Immature natural killer cell (primary cell): Measurements from ENCODE around the gene RGS6. TPM values are rescaled to one million over a fixed set of nuclear protein-coding genes. Genes with fewer than 3 reads are reported as not detected.
A peak's percentile ranks its signal among the peaks of the same experiment; 100 is the strongest.

Experiments
- DNase-seq, 3 donors: peaks; one replicate each; pipeline ENCODE4 v3.0.0; 2022; ENCODE audit warnings: mixed read lengths in 1 of 3
- H3K27ac Mint-ChIP-seq, 6 donors: one replicate each; pipeline ENCODE4 v1.8.0; 2020; ENCODE audit warnings: mixed read lengths in 6 of 6, mild to moderate bottlenecking in 5 of 6, inconsistent platforms in 4 of 6, moderate library complexity in 3 of 6
- H3K27me3 Mint-ChIP-seq, 3 donors: one replicate each; pipeline ENCODE4 v1.8.0; 2020 to 2021; ENCODE audit warnings: low read depth in 3 of 3, mild to moderate bottlenecking in 3 of 3, mixed read lengths in 3 of 3, moderate library complexity in 3 of 3, inconsistent platforms in 1 of 3
- H3K36me3 Mint-ChIP-seq, 3 donors: one replicate each; pipeline ENCODE4 v1.8.0; 2020; ENCODE audit warnings: mixed read lengths in 3 of 3, inconsistent platforms in 2 of 3, mild to moderate bottlenecking in 2 of 3
- H3K4me1 Mint-ChIP-seq, 2 donors: one replicate each; pipeline ENCODE4 v1.8.0; 2020; ENCODE audit warnings: inconsistent platforms in 2 of 2, mild to moderate bottlenecking in 2 of 2, mixed read lengths in 2 of 2, moderate library complexity in 1 of 2
- H3K4me3 Mint-ChIP-seq, 5 donors: one replicate each; pipeline ENCODE4 v1.8.0; 2020; ENCODE audit warnings: mild to moderate bottlenecking in 5 of 5, mixed read lengths in 5 of 5, inconsistent platforms in 3 of 5, moderate library complexity in 3 of 5
- H3K9me3 Mint-ChIP-seq, 6 donors: one replicate each; pipeline ENCODE4 v1.8.0; 2020; ENCODE audit warnings: mild to moderate bottlenecking in 6 of 6, mixed read lengths in 6 of 6, inconsistent platforms in 4 of 6, moderate library complexity in 3 of 6
- polyA plus RNA-seq, 3 donors: library from polyadenylated mRNA; unstranded; fragments of 300-500 nt; fragmentation: Illumina TruSeq; gene quantifications; one replicate each; pipeline ENCODE4 v1.2.3, GENCODE V29; 2021

RGS6 gene
- polyA plus RNA-seq, 3 donors from 2014 or later: 0.34 to 0.37 TPM; not detected in 1

DNA sequence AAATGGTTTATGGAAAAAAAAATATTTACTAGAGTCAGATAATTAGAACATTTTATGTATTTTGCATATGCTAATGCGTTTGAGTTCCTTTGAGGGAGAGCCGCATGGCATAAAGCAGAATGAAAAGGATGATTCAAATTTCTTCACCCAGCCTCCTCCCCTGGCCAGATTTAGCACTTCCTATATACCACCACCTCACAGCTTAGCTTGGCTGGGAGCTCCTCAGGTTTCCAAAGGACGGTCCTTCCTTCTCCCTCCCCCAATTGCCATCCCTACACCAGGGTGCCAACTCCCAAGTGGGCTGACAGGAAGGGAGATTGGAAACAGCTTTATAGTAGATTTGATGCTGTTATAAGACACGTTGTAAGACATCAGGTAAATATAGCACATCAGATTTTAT, 157.4 kb downstream of the RGS6 start:
- DNase-seq: no peak
- Mint-ChIP-seq H3K27me3 (peaks cover 0 to 7% (median 2%) of the 10 kb centered on the region in 3 donors), H3K9me3 (no peaks in the 10 kb centered on the region), H3K27ac (no peak overlapping the region), H3K36me3 (no peaks in the 10 kb centered on the region), H3K4me1 (no peaks in the 10 kb centered on the region), H3K4me3 (no peak overlapping the region)

GRCh38 chr14:72094844-72095582, 162.8 kb downstream of the RGS6 start:
- H3K36me3 Mint-ChIP-seq: no peaks in the 10 kb centered on the region
- no peaks in the 10 kb centered on the region for H3K4me1 Mint-ChIP-seq
- H3K27me3 Mint-ChIP-seq: peaks cover 1 to 14% (median 4%) of the 10 kb centered on the region in 3 donors
- H3K4me3 Mint-ChIP-seq: no peak overlapping the region
- no peak for DNase-seq
- no peaks in the 10 kb centered on the region for H3K9me3 Mint-ChIP-seq
- no peak overlapping the region for H3K27ac Mint-ChIP-seq

DNA sequence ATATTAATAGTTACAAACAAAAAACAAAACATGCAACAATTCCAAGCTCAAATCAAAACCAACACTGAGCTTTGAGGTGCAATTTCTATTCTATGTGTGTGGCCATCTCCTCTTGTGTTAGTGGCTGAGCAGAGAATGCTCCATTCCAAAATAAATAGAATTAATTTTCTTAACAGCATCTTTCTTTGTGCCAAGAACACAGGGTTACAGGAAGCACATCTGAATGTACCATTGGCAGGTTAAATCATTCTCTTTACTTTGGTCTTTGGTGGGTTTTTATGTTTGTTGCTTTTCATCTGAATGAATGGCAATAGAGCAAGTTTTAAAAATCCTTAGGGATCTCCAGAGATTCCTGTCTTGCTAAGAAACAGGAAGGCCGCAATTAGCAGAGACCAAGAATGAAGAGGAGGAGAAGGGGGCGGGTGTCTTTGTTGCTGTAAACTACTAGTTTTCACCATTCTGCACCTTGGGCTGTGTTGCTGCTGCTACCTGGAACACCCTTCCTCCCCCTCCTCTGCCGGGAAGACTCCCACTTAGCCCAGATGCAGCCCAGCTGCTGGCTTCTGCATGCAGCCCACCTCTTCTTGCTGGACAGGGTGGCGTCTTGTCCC, 165.0 kb downstream of the RGS6 start:
- H3K9me3 Mint-ChIP-seq: no peaks in the 10 kb centered on the region
- DNase-seq: no peak
- H3K4me3 Mint-ChIP-seq: no peak overlapping the region
- no peaks in the 10 kb centered on the region for H3K36me3 Mint-ChIP-seq
- H3K27ac Mint-ChIP-seq: no peak overlapping the region
- no peaks in the 10 kb centered on the region for H3K4me1 Mint-ChIP-seq
- peaks cover 0 to 16% (median 1%) of the 10 kb centered on the region in 3 donors for H3K27me3 Mint-ChIP-seq

DNA sequence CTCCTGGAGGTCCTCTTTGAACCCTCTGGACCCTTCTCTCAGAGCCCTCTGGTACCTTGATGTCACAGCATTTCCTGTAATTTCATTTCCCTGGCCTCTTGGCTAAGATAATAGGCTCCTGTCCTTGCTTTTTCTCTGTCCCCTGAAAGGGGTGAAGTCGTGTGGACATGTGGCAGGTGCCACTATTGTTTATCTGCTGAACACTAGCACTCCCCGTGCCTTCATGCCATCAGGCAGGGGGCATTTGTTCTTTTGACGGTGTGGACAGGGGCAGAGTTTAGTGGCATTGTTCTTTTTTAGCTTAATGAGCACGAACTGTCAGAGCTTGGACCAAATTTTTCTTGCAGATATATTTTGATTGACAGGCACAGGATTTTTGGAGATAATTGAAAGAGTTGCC, 166.0 kb downstream of the RGS6 start:
- no peak for DNase-seq
- Mint-ChIP-seq H3K9me3 (no peaks in the 10 kb centered on the region), H3K4me3 (no peak overlapping the region), H3K27ac (no peak overlapping the region), H3K4me1 (no peaks in the 10 kb centered on the region), H3K27me3 (peaks cover 0 to 16% (median 1%) of the 10 kb centered on the region in 3 donors), H3K36me3 (no peaks in the 10 kb centered on the region)

GRCh38 chr14:72099566-72099965, 167.3 kb downstream of the RGS6 start:
- DNase-seq: no peak
- Mint-ChIP-seq H3K4me3 (no peak overlapping the region), H3K36me3 (no peaks in the 10 kb centered on the region), H3K4me1 (no peaks in the 10 kb centered on the region), H3K27ac (no peak overlapping the region), H3K27me3 (peaks cover 1 to 16% (median 3%) of the 10 kb centered on the region in 3 donors), H3K9me3 (no peaks in the 10 kb centered on the region)

GRCh38 chr14:72104011-72104613, 171.9 kb downstream of the RGS6 start:
- H3K27me3 Mint-ChIP-seq: peaks cover 0 to 14% (median 3%) of the 10 kb centered on the region in 3 donors
- no peak overlapping the region for H3K27ac Mint-ChIP-seq
- H3K4me3 Mint-ChIP-seq: no peak overlapping the region
- H3K4me1 Mint-ChIP-seq: no peaks in the 10 kb centered on the region
- no peaks in the 10 kb centered on the region for H3K36me3 Mint-ChIP-seq
- peak; percentile 0 to 21 (median 19) for DNase-seq
- no peaks in the 10 kb centered on the region for H3K9me3 Mint-ChIP-seq

GRCh38 chr14:72111911-72112310, 179.7 kb downstream of the RGS6 start:
- Mint-ChIP-seq H3K4me3 (no peak overlapping the region), H3K36me3 (no peaks in the 10 kb centered on the region), H3K27ac (no peak overlapping the region), H3K27me3 (peaks cover 0 to 8% (median 2%) of the 10 kb centered on the region in 3 donors), H3K4me1 (no peaks in the 10 kb centered on the region), H3K9me3 (no peaks in the 10 kb centered on the region)
- no peak for DNase-seq

DNA sequence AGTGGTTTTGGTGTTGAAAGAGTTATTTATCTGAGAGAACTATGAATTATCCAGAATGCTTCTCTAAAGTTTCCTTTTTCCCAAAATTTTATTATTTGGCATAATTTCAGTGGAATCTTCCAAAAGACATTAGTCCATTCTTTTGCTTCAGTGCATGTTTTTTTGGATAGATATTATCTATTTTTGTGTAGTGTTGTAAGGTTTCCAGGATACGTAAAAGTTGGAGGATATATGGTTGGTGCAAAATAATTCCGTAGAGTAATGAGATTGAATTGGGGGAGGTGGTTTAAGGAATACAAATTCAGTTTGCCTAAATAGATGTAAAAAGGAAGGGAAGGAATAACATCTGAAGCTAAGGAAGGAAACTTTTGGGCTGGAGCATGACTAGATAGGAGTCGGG, 186.6 kb downstream of the RGS6 start:
- H3K27me3 Mint-ChIP-seq: peaks cover 0 to 6% (median 2%) of the 10 kb centered on the region in 3 donors
- no peak overlapping the region for H3K27ac Mint-ChIP-seq
- H3K4me3 Mint-ChIP-seq: no peak overlapping the region
- H3K9me3 Mint-ChIP-seq: no peaks in the 10 kb centered on the region
- no peak for DNase-seq
- no peaks in the 10 kb centered on the region for H3K4me1 Mint-ChIP-seq
- H3K36me3 Mint-ChIP-seq: no peaks in the 10 kb centered on the region

DNA sequence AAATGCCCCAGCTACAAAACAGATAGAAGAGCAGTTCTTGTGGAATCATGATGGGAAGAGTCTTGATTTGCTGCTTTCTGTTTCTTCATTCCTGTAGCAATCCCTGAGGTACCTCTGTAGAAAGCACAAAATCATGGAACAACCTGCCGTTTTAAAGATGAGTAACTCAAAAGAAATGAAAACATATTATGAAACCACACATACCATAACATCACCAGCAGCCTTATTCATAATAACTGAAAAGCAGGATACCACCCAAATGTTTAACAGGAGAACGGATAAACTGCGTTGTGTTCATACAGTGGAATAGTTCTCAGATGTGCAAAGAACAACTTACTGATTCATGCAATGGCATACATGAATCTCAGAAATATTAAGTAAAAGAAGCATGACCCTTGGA, 188.1 kb downstream of the RGS6 start:
- H3K4me3 Mint-ChIP-seq: no peak overlapping the region
- no peaks in the 10 kb centered on the region for H3K9me3 Mint-ChIP-seq
- H3K36me3 Mint-ChIP-seq: no peaks in the 10 kb centered on the region
- H3K4me1 Mint-ChIP-seq: no peaks in the 10 kb centered on the region
- no peak for DNase-seq
- H3K27me3 Mint-ChIP-seq: peaks cover 0 to 6% (median 0%) of the 10 kb centered on the region in 3 donors
- H3K27ac Mint-ChIP-seq: no peak overlapping the region

DNA sequence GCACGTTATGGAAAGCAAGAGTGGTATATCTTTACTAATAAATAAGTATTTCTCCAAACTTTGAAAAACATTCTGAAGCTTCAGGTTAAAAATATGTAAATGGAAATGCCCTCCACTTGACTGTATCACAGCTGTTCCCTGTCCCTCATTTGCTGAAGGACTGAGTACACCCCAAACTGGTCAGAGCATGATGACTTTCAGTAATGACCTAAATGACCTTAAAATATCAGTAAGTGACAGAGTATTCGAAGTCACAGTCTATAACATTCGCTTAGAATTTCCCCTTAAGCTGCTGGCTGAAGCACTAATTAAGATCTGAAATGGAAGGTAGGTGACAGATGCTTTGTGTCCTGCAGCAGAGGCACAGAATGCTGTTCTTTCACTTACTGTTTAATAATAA, 191.5 kb downstream of the RGS6 start:
- DNase-seq: no peak
- Mint-ChIP-seq H3K36me3 (no peaks in the 10 kb centered on the region), H3K27ac (no peak overlapping the region), H3K4me1 (peaks cover 5 to 6% of the 10 kb centered on the region in 2 donors), H3K27me3 (peaks cover 0 to 9% (median under 1%) of the 10 kb centered on the region in 3 donors), H3K9me3 (no peaks in the 10 kb centered on the region), H3K4me3 (no peak overlapping the region)

DNA sequence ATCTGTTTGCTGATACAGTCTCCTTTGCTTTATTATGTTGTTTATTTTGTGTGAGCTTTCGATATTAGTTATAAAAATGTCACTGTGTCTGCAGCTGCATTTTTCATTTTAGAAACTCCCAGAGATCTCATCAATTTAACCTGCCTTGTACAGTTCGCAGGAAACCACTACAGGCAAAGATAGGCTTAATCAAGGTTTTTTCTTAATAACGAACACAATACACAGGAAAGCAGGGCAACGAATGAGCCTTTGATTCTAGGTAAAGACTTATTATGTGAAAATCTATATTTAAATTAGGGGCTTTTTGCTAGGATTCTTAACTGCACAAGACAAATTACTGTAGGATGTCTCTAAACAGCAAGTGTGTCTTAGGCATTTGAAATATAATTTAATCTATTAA, 191.9 kb downstream of the RGS6 start:
- H3K4me3 Mint-ChIP-seq: no peak overlapping the region
- no peak for DNase-seq
- no peaks in the 10 kb centered on the region for H3K9me3 Mint-ChIP-seq
- no peak overlapping the region for H3K27ac Mint-ChIP-seq
- H3K36me3 Mint-ChIP-seq: no peaks in the 10 kb centered on the region
- H3K27me3 Mint-ChIP-seq: peaks cover 0 to 10% (median 3%) of the 10 kb centered on the region in 3 donors
- H3K4me1 Mint-ChIP-seq: peaks cover 8 to 10% of the 10 kb centered on the region in 2 donors

DNA sequence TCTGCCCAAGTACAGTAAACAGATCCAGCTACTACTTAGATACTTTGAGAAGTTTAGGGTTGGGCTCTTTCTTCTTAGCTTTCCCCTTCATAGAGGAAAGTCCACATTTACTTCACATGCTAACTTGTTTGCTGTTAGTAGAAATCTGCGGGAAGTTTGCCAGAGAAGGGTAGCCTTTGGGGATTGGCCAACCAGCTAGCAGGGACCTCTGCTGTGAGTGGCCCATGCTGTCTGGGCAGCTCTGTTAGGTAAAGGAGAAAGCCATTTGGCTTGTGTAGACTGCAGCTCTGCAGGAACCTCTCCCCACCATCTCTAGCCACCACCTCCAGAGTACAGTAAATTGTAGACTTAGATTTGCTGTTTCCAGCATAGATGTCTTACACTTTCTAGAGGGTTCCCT, 193.9 kb downstream of the RGS6 start:
- Mint-ChIP-seq H3K36me3 (no peaks in the 10 kb centered on the region), H3K27me3 (peaks cover 0 to 9% (median 3%) of the 10 kb centered on the region in 3 donors), H3K9me3 (no peaks in the 10 kb centered on the region), H3K27ac (no peak overlapping the region), H3K4me3 (no peak overlapping the region), H3K4me1 (peaks cover 8 to 11% of the 10 kb centered on the region in 2 donors)
- DNase-seq: no peak

GRCh38 chr14:72126561-72126960, 194.3 kb downstream of the RGS6 start:
- Mint-ChIP-seq H3K36me3 (no peaks in the 10 kb centered on the region), H3K4me3 (no peak overlapping the region)

GRCh38 chr14:72128629-72129028, 196.4 kb downstream of the RGS6 start:
- peaks cover 2 to 11% (median 5%) of the 10 kb centered on the region in 3 donors for H3K27me3 Mint-ChIP-seq
- H3K27ac Mint-ChIP-seq: no peak overlapping the region

More at GRCh38 chr14:72126561-72126960, 194.3 kb downstream of the RGS6 start:
- Mint-ChIP-seq H3K27me3 (peaks cover 0 to 6% (median 3%) of the 10 kb centered on the region in 3 donors), H3K4me1 (peaks cover 8 to 11% of the 10 kb centered on the region in 2 donors), H3K9me3 (no peaks in the 10 kb centered on the region), H3K27ac (no peak overlapping the region)
- no peak for DNase-seq

More at GRCh38 chr14:72128629-72129028, 196.4 kb downstream of the RGS6 start:
- H3K4me3 Mint-ChIP-seq: peak overlapping the region in 1 of 5 donors; percentile 52
- peaks cover 0 to 2% (median 0%) of the 10 kb centered on the region in 6 donors for H3K9me3 Mint-ChIP-seq
- no peak for DNase-seq
- peaks cover 8 to 11% of the 10 kb centered on the region in 2 donors for H3K4me1 Mint-ChIP-seq
- no peaks in the 10 kb centered on the region for H3K36me3 Mint-ChIP-seq
